HepG2 (cell line): ENCODE data around the gene LRRC3C. TPM values are rescaled to one million over a fixed set of nuclear protein-coding genes. Genes with fewer than 3 reads are reported as not detected.

ENCODE experiments used
- ATAC-seq: fragments of 200-7000 bp; cut with Tn5 transposase; 3 replicates; pipeline ENCODE4 v1.9.1; 2020; ENCODE audit warnings: mild to moderate bottlenecking, moderate library complexity
- BruUV-seq: library from RNA; stranded (reverse); fragments of 400-500 nt; replicated peaks from 2 replicates; lab custom pipeline; 2021; lab: Mats Ljungman, UMichigan
- CTCF ChIA-PET: fragments of 300-600 bp; formaldehyde crosslinking; extraction: SDS; loops from one replicate; lab custom pipeline; 2021; ENCODE audit warnings: low total read pairs, inconsistent platforms, low intra/inter-chr PET ratio; lab: Yijun Ruan, JAX
- POLR2A ChIA-PET: fragments of 350-600 bp; sonication (Branson Sonifier 250); formaldehyde crosslinking; loops from one replicate; lab custom pipeline; 2020; ENCODE audit warnings: antibody characterized with exemption, inconsistent platforms; lab: Yijun Ruan, JAX
- DNase-seq: peaks from one replicate; pipeline ENCODE4 v3.0.0-alpha.2; 2015; ENCODE audit warnings: low spot score
- FAIRE-seq: peaks from 3 replicates; lab custom pipeline; 2011; peaks lifted over from hg19 to GRCh38; lab: Jason Lieb, UNC
- H2AFZ ChIP-seq: one replicate; pipeline ENCODE4 v1.6.1; 2011; ENCODE audit warnings: low read length, inconsistent platforms
- H3K27ac ChIP-seq: fragments of 300-600 bp; 3 replicates; pipeline ENCODE4 v1.8.0; 2011; ENCODE audit warnings: mixed run types, mild to moderate bottlenecking, mixed read lengths, low read length, inconsistent platforms; ENCODE audit not compliant: insufficient read depth; ENCODE audit errors: extremely low read length
- H3K27me3 ChIP-seq, 2 experiments: fragments of 200-600 bp in 1 of 2; 2 replicates in 1 of 2; 3 replicates in 1 of 2; pipeline versions ENCODE4 v1.6.0 to v1.8.0; 2011; ENCODE audit warnings: low read length in 2 of 2, mild to moderate bottlenecking in 2 of 2, moderate library complexity in 2 of 2, inconsistent platforms in 1 of 2; ENCODE audit not compliant: insufficient read depth in 2 of 2, control insufficient read depth in 1 of 2
- H3K36me3 ChIP-seq, 2 experiments: fragments of 200-600 bp in 1 of 2; replicated peaks in 1 of 2; 2 replicates in 1 of 2; 3 replicates in 1 of 2; pipeline versions ENCODE4 v1.5.1 to v1.8.0; 2011; ENCODE audit warnings: low read length in 2 of 2, inconsistent platforms in 1 of 2; ENCODE audit not compliant: insufficient read depth in 2 of 2, control insufficient read depth in 1 of 2
- H3K4me1 ChIP-seq: 2 replicates; pipeline ENCODE4 v1.5.1; 2012; ENCODE audit warnings: low read length, inconsistent platforms; ENCODE audit not compliant: insufficient read depth
- H3K4me2 ChIP-seq: 2 replicates; pipeline ENCODE4 v1.6.0; 2011; ENCODE audit warnings: low read depth, low read length, inconsistent platforms
- H3K4me3 ChIP-seq, 3 experiments: fragments of 200-600 bp in 1 of 3; sonication (generic), shearing (Covaris generic) in 1 of 3; replicated peaks in 1 of 3; 2 replicates each; pipeline ENCODE4 v1.5.1; 2011 to 2016; ENCODE audit warnings: low read length in 3 of 3, inconsistent platforms in 2 of 3, low read depth in 2 of 3, mild to moderate bottlenecking in 2 of 3, control low read depth in 1 of 3, mixed read lengths in 1 of 3; ENCODE audit not compliant: insufficient read depth in 1 of 3
- H3K79me2 ChIP-seq: one replicate; pipeline ENCODE4 v1.6.1; 2011; ENCODE audit warnings: low read length, inconsistent platforms; ENCODE audit not compliant: insufficient read depth
- H3K9ac ChIP-seq: 2 replicates; pipeline ENCODE4 v1.6.0; 2011; ENCODE audit warnings: mild to moderate bottlenecking, low read depth, low read length, inconsistent platforms; ENCODE audit not compliant: insufficient read depth
- H3K9me3 ChIP-seq: 2 replicates; pipeline ENCODE4 v1.5.1; 2012; ENCODE audit warnings: mild to moderate bottlenecking, low read length
- H4K20me1 ChIP-seq: 2 replicates; pipeline ENCODE4 v1.6.0; 2011; ENCODE audit warnings: inconsistent platforms, mild to moderate bottlenecking, low read length, moderate library complexity; ENCODE audit not compliant: insufficient read depth
- BORCS8-MEF2B ChIP-seq: sonication (generic); formaldehyde crosslinking; IDR thresholded peaks from 2 replicates; pipeline ENCODE4 v1.8.0; 2022; ENCODE audit warnings: mild to moderate bottlenecking, missing genetic modification reagents
- DNMT3B ChIP-seq: conservative IDR thresholded peaks from 2 replicates; pipeline ENCODE4 v1.6.1; 2016; ENCODE audit warnings: missing biosample characterization, control low read depth
- MAFF ChIP-seq: IDR thresholded peaks from 2 replicates; pipeline ENCODE4 v1.6.1; 2011; ENCODE audit warnings: low read depth, low read length, improper control_type of control experiment
- MAFK ChIP-seq, 2 experiments: IDR thresholded peaks in 1 of 2; conservative IDR thresholded peaks in 1 of 2; 2 replicates each; pipeline ENCODE4 v1.6.1; 2011; ENCODE audit warnings: improper control_type of control experiment in 2 of 2, low read length in 2 of 2
- NFKBIZ ChIP-seq: IDR thresholded peaks from 2 replicates; pipeline ENCODE4 v1.6.1; 2018; ENCODE audit warnings: missing genetic modification reagents, missing compliant biosample characterization
- RNF2 ChIP-seq: fragments of 450-650 bp; conservative IDR thresholded peaks from 2 replicates; pipeline ENCODE4 v1.6.1; 2016; ENCODE audit warnings: low read depth
- ZNF510 ChIP-seq: sonication (generic); formaldehyde crosslinking; IDR thresholded peaks from 2 replicates; pipeline ENCODE4 v1.4.0; 2020; ENCODE audit warnings: low read depth, mild to moderate bottlenecking, missing genetic modification reagents
- ZNF598 ChIP-seq: sonication (generic); formaldehyde crosslinking; IDR thresholded peaks from 2 replicates; pipeline ENCODE4 v1.5.1; 2020; ENCODE audit warnings: mild to moderate bottlenecking, missing genetic modification reagents, borderline replicate concordance
- ZNF768 ChIP-seq: sonication (generic); formaldehyde crosslinking; IDR thresholded peaks from 2 replicates; pipeline ENCODE4 v1.4.0; 2020; ENCODE audit warnings: missing genetic modification reagents
- ZNF83 ChIP-seq: sonication (generic); formaldehyde crosslinking; IDR thresholded peaks from 2 replicates; pipeline ENCODE4 v1.4.0; 2020; ENCODE audit warnings: missing genetic modification reagents, mild to moderate bottlenecking, borderline replicate concordance
- WGBS: methylation state at CpG from one replicate; pipeline ENCODE4 v1.1.6; 2017; ENCODE audit warnings: low lambda C conversion rate; 5-methylcytosine and 5-hydroxymethylcytosine counted together
- in situ Hi-C: cut with HindIII; loops from 2 replicates; pipeline ENCODE4 v1.10.0; 2017; ENCODE audit warnings: low pct_unique_long_range_greater_than_20kb; ENCODE audit not compliant: extremely low pct_ligation_motif_present
- intact Hi-C: fragments of 100-400 bp; cut with micrococcal nuclease; formaldehyde crosslinking; loops from one replicate; pipeline ENCODE4 v1.10.0; 2022; ENCODE audit not compliant: unreplicated experiment
- polyA plus RNA-seq, 8 experiments: library from polyadenylated mRNA; depleted of rRNA in 3 of 8; stranded (reverse) in 7 of 8; unstranded in 1 of 8; fragments of >200 nt; fragmentation: Illumina TruSeq in 4 of 8; extraction: Trizol in 4 of 8; gene quantifications; 2 replicates each; pipeline versions ENCODE4 v1.2.1 to v1.2.3, GENCODE V29; 2011 to 2016; ENCODE audit warnings: low read depth in 4 of 8, missing spikeins in 1 of 8, mixed read lengths in 1 of 8; ENCODE audit not compliant: insufficient read depth in 1 of 8
- total RNA-seq, 5 experiments: library from RNA; depleted of rRNA; stranded (reverse); fragments of >200 nt; fragmentation: Illumina TruSeq; extraction: Trizol; gene quantifications; 2 replicates each; pipeline ENCODE4 v1.2.3, GENCODE V29; 2016; ENCODE audit warnings: low read depth in 1 of 5
- TF ChIP-seq, protein P1 (sequence below): sonication (generic); formaldehyde crosslinking; conservative IDR thresholded peaks from 2 replicates; pipeline ENCODE4 v1.4.0; 2020; ENCODE audit warnings: missing genetic modification reagents
- TF ChIP-seq, protein P2 (sequence below): sonication (generic); formaldehyde crosslinking; IDR thresholded peaks from 2 replicates; pipeline ENCODE4 v1.4.0; 2020; ENCODE audit warnings: low read depth, mild to moderate bottlenecking, missing genetic modification reagents
- TF ChIP-seq, protein P3 (sequence below): sonication (generic); formaldehyde crosslinking; IDR thresholded peaks from 2 replicates; pipeline ENCODE4 v1.8.0; 2022; ENCODE audit warnings: mild to moderate bottlenecking, missing genetic modification reagents, borderline replicate concordance
- TF ChIP-seq, protein P4 (sequence below): IDR thresholded peaks from 2 replicates; pipeline ENCODE4 v1.6.1; 2016; ENCODE audit warnings: control low read depth

The LRRC3C gene
- total and polyA plus RNA-seq, 2 of the 13 experiments (the other 11 are each of a cell fraction or from before 2014, with no cell fraction given): 0.17 TPM; not detected in 1

DNA sequence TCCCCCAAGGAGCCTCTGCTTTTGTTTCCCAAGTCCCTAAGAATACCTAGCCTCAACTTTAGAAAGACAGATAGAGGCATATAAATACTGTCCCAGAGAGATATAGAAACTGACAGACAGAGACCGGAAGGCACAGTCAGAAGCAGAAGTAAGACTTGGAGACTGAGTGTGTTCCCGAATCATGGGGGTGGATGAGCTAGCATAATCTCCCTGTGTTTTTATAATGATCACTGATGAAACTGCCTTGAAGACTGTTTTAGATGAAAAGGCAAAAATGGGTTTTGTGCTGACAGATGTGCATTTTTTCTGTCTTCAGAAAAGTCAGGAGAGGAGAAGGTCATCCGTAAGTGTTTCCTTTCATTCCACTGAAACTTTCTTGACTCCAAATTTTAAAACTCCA, 44.7 kb downstream of the LRRC3C start:
- H3K4me2 ChIP-seq: no peak overlapping the region
- DNase-seq (no peak), FAIRE-seq (no peak)
- CTCF ChIA-PET: no interaction called here
- intact Hi-C loops (no loop called here), in situ Hi-C loops (loop anchor here (5.0 kb wide), 1 partner anchor 50 kb away; no protein-coding TSS in a partner anchor)
- no peaks in the 10 kb centered on the region for H3K9me3 ChIP-seq
- no peaks in the 10 kb centered on the region for H3K36me3 ChIP-seq
- H3K4me1 ChIP-seq: no peaks in the 10 kb centered on the region
- H2AFZ ChIP-seq: no peak overlapping the region
- no peak overlapping the region for H3K27ac ChIP-seq
- TF ChIP-seq NFKBIZ: no peak
- TF ChIP-seq, protein P1, sequence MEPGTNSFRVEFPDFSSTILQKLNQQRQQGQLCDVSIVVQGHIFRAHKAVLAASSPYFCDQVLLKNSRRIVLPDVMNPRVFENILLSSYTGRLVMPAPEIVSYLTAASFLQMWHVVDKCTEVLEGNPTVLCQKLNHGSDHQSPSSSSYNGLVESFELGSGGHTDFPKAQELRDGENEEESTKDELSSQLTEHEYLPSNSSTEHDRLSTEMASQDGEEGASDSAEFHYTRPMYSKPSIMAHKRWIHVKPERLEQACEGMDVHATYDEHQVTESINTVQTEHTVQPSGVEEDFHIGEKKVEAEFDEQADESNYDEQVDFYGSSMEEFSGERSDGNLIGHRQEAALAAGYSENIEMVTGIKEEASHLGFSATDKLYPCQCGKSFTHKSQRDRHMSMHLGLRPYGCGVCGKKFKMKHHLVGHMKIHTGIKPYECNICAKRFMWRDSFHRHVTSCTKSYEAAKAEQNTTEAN: no peak
- TF ChIP-seq, protein P2, sequence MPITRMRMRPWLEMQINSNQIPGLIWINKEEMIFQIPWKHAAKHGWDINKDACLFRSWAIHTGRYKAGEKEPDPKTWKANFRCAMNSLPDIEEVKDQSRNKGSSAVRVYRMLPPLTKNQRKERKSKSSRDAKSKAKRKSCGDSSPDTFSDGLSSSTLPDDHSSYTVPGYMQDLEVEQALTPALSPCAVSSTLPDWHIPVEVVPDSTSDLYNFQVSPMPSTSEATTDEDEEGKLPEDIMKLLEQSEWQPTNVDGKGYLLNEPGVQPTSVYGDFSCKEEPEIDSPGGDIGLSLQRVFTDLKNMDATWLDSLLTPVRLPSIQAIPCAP: no peak
- TF ChIP-seq, protein P3, sequence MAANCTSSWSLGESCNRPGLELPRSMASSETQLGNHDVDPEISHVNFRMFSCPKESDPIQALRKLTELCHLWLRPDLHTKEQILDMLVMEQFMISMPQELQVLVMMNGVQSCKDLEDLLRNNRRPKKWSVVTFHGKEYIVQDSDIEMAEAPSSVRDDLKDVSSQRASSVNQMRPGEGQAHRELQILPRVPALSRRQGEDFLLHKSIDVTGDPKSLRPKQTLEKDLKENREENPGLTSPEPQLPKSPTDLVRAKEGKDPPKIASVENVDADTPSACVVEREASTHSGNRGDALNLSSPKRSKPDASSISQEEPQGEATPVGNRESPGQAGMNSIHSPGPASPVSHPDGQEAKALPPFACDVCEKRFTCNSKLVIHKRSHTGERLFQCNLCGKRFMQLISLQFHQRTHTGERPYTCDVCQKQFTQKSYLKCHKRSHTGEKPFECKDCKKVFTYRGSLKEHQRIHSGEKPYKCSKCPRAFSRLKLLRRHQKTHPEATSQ (CRISPR knock-in tag): no peak
- TF ChIP-seq RNF2: no peak
- TF ChIP-seq BORCS8-MEF2B (CRISPR knock-in tag): no peak
- TF ChIP-seq ZNF768 (CRISPR knock-in tag): no peak
- TF ChIP-seq, protein P4, sequence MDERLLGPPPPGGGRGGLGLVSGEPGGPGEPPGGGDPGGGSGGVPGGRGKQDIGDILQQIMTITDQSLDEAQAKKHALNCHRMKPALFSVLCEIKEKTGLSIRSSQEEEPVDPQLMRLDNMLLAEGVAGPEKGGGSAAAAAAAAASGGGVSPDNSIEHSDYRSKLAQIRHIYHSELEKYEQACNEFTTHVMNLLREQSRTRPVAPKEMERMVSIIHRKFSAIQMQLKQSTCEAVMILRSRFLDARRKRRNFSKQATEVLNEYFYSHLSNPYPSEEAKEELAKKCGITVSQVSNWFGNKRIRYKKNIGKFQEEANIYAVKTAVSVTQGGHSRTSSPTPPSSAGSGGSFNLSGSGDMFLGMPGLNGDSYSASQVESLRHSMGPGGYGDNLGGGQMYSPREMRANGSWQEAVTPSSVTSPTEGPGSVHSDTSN: no peak
- TF ChIP-seq ZNF510: no peak
- no peak for TF ChIP-seq ZNF83 (CRISPR knock-in tag)
- peak in 1 of 2 experiments; percentile 73; a peak in 2 of 4 replicates for TF ChIP-seq MAFK (conservative IDR thresholded peaks at IDR 0.05 in 1 of 2, IDR thresholded peaks at IDR 0.05 in 1 of 2; ENCODE audit: low read length in 2 of 2)
- TF ChIP-seq ZNF598 (CRISPR knock-in tag): no peak
- TF ChIP-seq DNMT3B (CRISPR knock-in tag): no peak
- peak; percentile 56; the same call in 1 of the 2 replicates for TF ChIP-seq MAFF
- TF ChIP-seq, all 625 proteins: peak for 2
- Histone ChIP-seq H3K4me3 (no peak overlapping the region), H3K9ac (no peak overlapping the region), H3K27me3 (peaks cover 9 to 58% of the 10 kb centered on the region in 2 experiments), H3K79me2 (no peaks in the 10 kb centered on the region), H4K20me1 (no peaks in the 10 kb centered on the region)
- no TSS peak for BruUV-seq
- 52% methylated on average over 3 of the region's 3 CpGs for WGBS
- POLR2A ChIA-PET: no interaction called here
- ATAC-seq: no peak
